GM18505 (cell line): ENCODE data around the gene E2F2.
A peak's percentile ranks its signal among the peaks of the same experiment; 100 is the strongest.

Experiments
- ATAC-seq: cut with Tn5 transposase; IDR thresholded peaks from one replicate; pipeline ENCODE4 v1.9.1; 2021; ENCODE audit not compliant: unreplicated experiment
- POLR2A ChIP-seq: IDR thresholded peaks from 4 replicates; pipeline ENCODE4 v1.6.1; 2011; ENCODE audit warnings: borderline replicate concordance; ENCODE audit not compliant: insufficient read depth, insufficient read length; ENCODE audit errors: extremely low read depth

Gene E2F2

DNA sequence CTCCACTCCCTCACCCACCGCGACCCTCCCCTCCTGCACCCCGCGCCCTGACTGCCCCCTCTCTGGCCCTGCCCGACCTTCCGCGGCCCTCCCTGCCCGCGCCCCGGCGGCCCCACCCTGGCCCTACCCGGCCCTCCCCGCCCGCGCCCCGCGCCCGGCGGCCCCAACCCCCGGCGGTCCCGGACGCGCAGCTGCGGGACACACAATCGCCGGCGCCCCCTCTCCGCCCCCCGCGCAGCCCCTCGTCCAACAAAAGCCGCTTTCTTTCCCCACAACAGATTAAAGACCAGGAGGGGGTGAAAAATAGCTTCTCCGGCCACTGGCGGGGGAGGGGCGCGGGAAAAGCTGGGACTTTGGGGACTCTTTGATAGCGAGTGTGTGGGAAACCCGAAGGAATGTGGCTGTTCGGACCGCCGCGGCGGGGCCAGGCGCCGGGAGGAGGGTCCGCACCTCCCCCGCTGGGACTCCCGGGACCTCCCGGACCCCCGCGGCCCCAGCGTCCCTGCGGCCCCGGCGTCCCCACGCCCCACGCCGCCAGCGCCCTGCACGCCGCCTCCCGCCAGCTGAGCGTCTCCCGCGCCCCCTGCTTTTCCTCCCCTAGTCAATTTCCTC lies 37.1 kb upstream of the E2F2 start:
- no peak for TF ChIP-seq POLR2A
- no peak for ATAC-seq

- TF ChIP-seq POLR2A, result no peak
- ATAC-seq, result no peak
Observed at GRCh38 chr1:23567629-23567995, 36.6 kb upstream of the E2F2 start.

- TF ChIP-seq POLR2A, result no peak
- no peak for ATAC-seq
Observed at GRCh38 chr1:23566304-23566703, 35.3 kb upstream of the E2F2 start.

- no peak for TF ChIP-seq POLR2A
- ATAC-seq, result no peak
Observed at GRCh38 chr1:23565776-23566175, 34.7 kb upstream of the E2F2 start.

GRCh38 chr1:23564529-23565122 lies 33.6 kb upstream of the E2F2 start:
- ATAC-seq, result no peak
- no peak for TF ChIP-seq POLR2A

DNA sequence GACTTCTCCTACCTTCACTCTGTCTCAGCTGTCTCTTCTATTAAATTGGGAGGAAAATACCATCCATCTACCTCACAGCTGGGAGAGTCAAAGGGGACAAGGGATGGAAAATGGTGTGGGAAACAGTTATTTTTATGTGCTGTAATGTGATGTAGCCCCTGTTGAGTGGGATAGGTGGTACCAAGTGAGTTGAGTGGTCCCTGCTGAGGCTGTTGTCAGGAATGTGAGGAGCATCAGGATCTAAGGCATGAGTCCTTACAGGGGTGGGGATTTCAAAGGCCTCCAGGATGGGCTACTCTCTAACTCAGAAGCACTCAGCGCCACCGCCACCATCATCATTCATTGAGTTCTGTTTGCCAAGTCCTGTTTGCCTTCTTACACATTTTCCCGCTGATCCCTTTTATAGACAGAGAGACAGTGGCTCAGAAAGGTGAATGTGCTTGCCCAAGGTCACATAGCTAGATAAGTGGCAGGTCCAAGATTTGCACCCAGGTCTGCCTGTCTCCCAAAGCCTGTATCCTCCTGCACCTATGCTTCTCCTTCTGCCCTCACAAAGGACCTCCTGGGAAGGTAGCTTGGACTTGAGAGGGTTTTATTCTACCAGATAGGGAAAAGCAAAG lies 32.8 kb upstream of the E2F2 start:
- ATAC-seq, result no peak
- no peak for TF ChIP-seq POLR2A

DNA sequence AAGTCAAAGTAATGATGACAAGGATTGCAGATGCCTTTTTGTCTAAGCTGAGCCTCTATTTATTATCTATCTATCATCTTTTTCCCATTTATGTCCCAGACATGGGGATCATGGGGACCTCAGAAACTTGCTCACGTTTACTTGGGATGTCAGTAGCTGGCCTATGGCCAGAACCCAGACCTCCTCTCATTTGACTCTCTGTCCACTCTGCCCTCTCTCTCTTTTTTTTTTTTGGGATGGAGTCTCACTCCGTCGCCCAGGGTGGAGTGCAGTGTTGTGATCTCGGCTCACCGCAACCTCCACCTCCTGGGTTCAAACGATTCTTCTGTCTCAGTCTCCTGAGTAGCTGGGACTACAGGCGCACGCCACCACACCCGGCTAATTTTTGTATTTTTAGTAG lies 32.0 kb upstream of the E2F2 start:
- TF ChIP-seq POLR2A, result no peak
- ATAC-seq, result no peak

DNA sequence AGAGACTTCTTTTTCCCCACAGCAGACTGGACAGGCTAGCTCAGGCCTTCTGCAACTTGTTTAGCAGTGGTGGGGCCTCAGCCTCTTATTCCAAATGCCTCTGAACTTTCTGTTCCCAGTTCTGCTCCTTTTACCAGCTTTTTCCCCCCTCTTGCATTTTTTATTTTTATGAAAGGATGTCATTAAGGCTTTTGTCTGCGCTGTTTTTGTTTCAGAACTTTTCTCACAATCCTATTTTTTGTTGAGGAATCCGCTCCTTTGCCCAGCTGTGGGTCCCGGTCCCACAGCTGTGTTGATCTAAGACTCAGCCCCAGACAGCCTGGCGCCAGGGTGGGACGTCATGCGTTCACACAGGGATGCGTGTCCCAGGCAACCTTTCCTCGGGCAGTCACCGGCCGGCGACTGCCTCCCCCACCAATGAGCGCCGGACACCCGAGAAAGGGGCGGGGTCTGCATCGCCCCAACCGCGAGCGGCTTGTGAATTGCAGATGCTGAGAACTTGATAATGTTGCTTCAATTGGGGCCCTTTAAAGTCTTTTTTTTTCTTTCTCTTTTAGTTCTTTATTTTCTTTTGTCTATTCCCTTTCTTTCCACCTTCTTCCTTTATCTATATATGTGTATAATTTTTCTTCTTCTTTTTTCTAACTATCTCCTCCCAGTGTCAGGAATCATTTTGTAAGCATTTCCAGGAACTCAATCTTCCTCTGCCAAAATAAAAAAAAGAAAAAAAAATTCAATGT lies 31.3 kb upstream of the E2F2 start:
- TF ChIP-seq POLR2A, result no peak
- ATAC-seq, result no peak

- ATAC-seq, result no peak
- no peak for TF ChIP-seq POLR2A
Observed at GRCh38 chr1:23561813-23562100, 30.7 kb upstream of the E2F2 start.

DNA sequence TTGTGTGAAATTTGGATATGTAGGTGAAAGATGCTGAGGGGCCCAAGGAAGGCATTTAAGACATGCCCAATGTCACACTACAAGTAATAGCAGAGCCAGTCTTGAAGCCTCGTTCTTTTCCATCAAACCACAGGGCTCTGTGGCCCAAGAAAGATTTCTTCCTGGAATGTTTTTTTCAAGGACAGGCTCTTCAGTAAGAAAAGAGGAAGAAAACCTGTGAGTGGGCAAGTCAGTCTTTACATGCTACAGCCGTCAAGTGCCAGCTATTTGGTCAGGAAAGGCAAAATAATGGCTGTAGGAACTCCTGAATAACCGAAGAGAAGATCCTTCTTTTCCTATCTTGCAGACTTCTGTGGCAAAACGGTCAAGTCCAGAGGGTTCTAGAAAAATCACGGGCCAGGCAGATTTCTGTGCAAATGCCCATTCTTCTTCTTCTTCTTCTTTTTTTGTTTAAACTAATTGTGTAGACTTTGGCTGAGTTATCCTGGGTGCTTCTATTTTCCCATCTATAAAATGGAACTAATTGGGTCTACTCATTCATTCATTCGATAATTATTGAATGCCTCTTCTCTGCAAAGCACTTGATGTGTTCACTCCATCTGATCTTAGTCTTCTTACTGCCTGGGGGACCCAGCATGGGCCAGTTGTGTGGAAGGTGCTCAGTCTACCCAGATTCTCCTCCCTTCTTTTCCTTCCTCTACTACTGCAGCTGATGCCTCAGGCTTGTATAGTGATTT lies 30.2 kb upstream of the E2F2 start:
- no peak for TF ChIP-seq POLR2A
- no peak for ATAC-seq

DNA sequence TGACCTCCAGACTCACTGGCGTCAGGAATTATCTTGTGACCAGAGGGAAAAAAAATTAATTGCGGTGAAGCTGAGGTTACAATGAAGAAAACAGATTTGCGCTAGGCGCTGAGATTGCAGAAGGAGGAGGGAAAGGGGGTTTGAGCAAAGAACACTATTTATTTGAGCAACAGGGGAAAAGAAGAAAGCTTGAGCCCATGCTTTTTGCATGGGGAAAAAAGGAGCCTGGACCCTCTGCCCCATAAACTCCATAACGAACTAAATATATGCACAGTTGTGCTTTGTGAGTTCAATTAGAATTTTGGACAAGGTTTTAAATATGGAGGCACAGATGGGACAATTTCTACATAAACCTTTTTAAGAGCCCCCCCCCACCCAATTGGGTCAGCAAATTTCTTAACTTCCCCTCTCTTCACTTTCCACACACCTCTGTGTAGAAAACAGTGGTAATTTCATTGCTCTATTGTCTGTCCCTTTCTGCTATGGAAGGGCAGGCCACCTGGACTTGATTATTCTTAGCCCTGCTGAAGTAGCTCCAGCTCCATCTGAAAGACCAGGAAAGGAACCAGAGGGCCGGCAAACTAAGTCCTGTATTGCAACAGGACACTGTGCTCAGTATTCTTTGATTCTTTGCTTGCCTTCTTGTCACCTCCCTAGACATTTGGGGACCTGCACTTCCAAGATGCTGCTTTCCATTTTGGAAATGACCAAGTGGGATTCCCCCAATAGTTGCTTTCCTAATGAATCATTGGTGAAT lies 29.1 kb upstream of the E2F2 start:
- ATAC-seq, result no peak
- no peak for TF ChIP-seq POLR2A

DNA sequence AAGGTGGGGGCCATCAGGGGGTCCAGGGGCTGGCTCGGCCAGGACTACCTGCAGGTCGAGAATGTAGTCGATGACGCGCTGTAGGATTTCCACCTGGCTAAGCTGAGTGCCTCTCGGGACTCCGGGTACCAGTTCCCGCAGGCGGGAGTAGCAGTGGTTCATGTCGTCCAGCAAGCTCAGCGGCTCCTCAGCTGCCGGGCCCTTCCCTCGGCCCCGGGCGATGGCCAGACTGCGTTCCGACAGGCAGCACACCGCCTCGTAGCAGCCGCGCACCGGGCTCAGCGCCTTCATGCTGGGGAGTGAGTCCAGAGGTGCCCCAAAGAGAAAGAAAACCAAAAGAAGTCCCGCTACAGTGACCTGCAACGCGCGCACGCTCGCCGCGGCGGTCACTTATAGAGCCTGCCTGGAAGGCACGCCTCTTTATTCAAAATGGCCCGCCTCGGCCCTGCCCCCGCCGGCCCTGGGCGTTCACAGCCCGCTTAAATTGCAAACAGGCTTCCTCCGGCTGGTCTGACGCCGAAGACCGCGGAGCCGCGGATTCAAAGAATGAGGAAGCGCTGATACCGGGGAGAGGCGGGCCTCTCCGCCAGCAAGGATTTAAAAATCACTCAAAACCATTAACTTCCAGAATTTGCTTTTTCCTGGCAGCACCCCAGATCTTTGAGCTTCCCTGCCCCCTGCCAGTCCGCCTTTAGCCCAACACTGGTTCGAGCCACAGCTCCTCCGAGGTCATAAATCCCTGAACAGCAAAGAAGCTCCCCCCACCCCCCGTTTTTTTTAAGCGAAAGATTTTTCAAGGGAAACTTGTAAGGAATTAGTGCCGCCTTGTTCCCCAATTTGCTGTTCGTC lies 28.3 kb upstream of the E2F2 start, which contains the start of gene ID3:
TSS of gene ID3 (minus strand) at position 366 of the 849 bp plus-strand sequence. CDS start at position 291, 75 bp downstream.
- peak; percentile 100 for TF ChIP-seq POLR2A
- ATAC-seq, result peak; percentile 58

- ATAC-seq, result no peak
- no peak for TF ChIP-seq POLR2A
Observed at GRCh38 chr1:23558872-23559135, 27.8 kb upstream of the E2F2 start.
